Nephron (organoid): ENCODE data around the gene TMEM237.

ENCODE experiments used
- H3K27ac Mint-ChIP-seq, 3 experiments: 2 replicates each; pipeline ENCODE4 v1.8.0; 2020; ENCODE audit warnings: mixed read lengths in 3 of 3, mild to moderate bottlenecking in 2 of 3, moderate library complexity in 1 of 3
- H3K27me3 Mint-ChIP-seq: 2 replicates; pipeline ENCODE4 v1.8.0; 2021; ENCODE audit warnings: low read depth, mild to moderate bottlenecking, moderate library complexity, mixed read lengths
- H3K36me3 Mint-ChIP-seq: 2 replicates; pipeline ENCODE4 v1.8.0; 2020; ENCODE audit warnings: low read depth, mixed read lengths
- H3K4me1 Mint-ChIP-seq: 2 replicates; pipeline ENCODE4 v1.8.0; 2020; ENCODE audit warnings: mixed read lengths
- H3K4me3 Mint-ChIP-seq, 3 experiments: 2 replicates each; pipeline ENCODE4 v1.8.0; 2020; ENCODE audit warnings: mild to moderate bottlenecking in 3 of 3, mixed read lengths in 3 of 3, moderate library complexity in 2 of 3
- H3K9me3 Mint-ChIP-seq: 2 replicates; pipeline ENCODE4 v1.8.0; 2020; ENCODE audit warnings: mixed read lengths
- CTCF ChIP-seq, 3 experiments: fragments of 200-600 bp; sonication (generic); IDR thresholded peaks; one replicate each; pipeline ENCODE4 v1.5.0; 2021; ENCODE audit warnings: antibody characterized with exemption in 3 of 3; ENCODE audit not compliant: unreplicated experiment in 3 of 3

The TMEM237 gene

GRCh38 chr2:201621293-201621999 lies 21.9 kb downstream of the TMEM237 start:
- H3K27ac Mint-ChIP-seq: no peak overlapping the region
- no peaks in the 10 kb centered on the region for H3K4me1 Mint-ChIP-seq
- peaks cover 6% of the 10 kb centered on the region for H3K9me3 Mint-ChIP-seq
- H3K36me3 Mint-ChIP-seq: peaks cover 27% of the 10 kb centered on the region
- no peak for TF ChIP-seq CTCF (IDR thresholded peaks at IDR 0.05; ENCODE audit: unreplicated experiment in 3 of 3)
- no peaks in the 10 kb centered on the region for H3K27me3 Mint-ChIP-seq
- no peak overlapping the region for H3K4me3 Mint-ChIP-seq

GRCh38 chr2:201618744-201619662 lies 24.3 kb downstream of the TMEM237 start:
- H3K9me3 Mint-ChIP-seq: peaks cover 11% of the 10 kb centered on the region
- no peaks in the 10 kb centered on the region for H3K4me1 Mint-ChIP-seq
- peaks cover 9% of the 10 kb centered on the region for H3K36me3 Mint-ChIP-seq
- H3K4me3 Mint-ChIP-seq: no peak overlapping the region
- H3K27ac Mint-ChIP-seq: no peak overlapping the region
- H3K27me3 Mint-ChIP-seq: peaks cover 3% of the 10 kb centered on the region
- no peak for TF ChIP-seq CTCF (IDR thresholded peaks at IDR 0.05; ENCODE audit: unreplicated experiment in 3 of 3)

GRCh38 chr2:201608021-201608420 lies 35.3 kb downstream of the TMEM237 start:
- no peak overlapping the region for H3K27ac Mint-ChIP-seq
- TF ChIP-seq CTCF (IDR thresholded peaks at IDR 0.05; ENCODE audit: unreplicated experiment in 3 of 3): no peak
- no peaks in the 10 kb centered on the region for H3K36me3 Mint-ChIP-seq
- peaks cover 8% of the 10 kb centered on the region for H3K27me3 Mint-ChIP-seq
- H3K4me3 Mint-ChIP-seq: no peak overlapping the region
- no peaks in the 10 kb centered on the region for H3K4me1 Mint-ChIP-seq
- H3K9me3 Mint-ChIP-seq: peaks cover 21% of the 10 kb centered on the region

GRCh38 chr2:201607568-201607967 lies 35.7 kb downstream of the TMEM237 start:
- peaks cover 9% of the 10 kb centered on the region for H3K27me3 Mint-ChIP-seq
- no peak overlapping the region for H3K4me3 Mint-ChIP-seq
- H3K9me3 Mint-ChIP-seq: peaks cover 21% of the 10 kb centered on the region
- no peak for TF ChIP-seq CTCF (IDR thresholded peaks at IDR 0.05; ENCODE audit: unreplicated experiment in 3 of 3)
- no peak overlapping the region for H3K27ac Mint-ChIP-seq
- H3K4me1 Mint-ChIP-seq: no peaks in the 10 kb centered on the region
- H3K36me3 Mint-ChIP-seq: no peaks in the 10 kb centered on the region

GRCh38 chr2:201600906-201601305 lies 42.4 kb downstream of the TMEM237 start:
- Mint-ChIP-seq H3K4me3 (no peak overlapping the region), H3K27ac (no peak overlapping the region), H3K36me3 (peaks cover 4% of the 10 kb centered on the region), H3K9me3 (peaks cover 14% of the 10 kb centered on the region), H3K27me3 (peaks cover 9% of the 10 kb centered on the region), H3K4me1 (no peaks in the 10 kb centered on the region)
- no peak for TF ChIP-seq CTCF (IDR thresholded peaks at IDR 0.05; ENCODE audit: unreplicated experiment in 3 of 3)
